Measurements from ENCODE around the gene MRPS5. TPM values are rescaled to one million over a fixed set of nuclear protein-coding genes. Genes with fewer than 3 reads are reported as not detected.
A peak's percentile ranks its signal among the peaks of the same experiment; 100 is the strongest.

Gene MRPS5
- 49.1 TPM for polyA plus RNA-seq (2013, experiment 1 of 2)
- polyA plus RNA-seq (2013, experiment 2 of 2): 49.1 TPM

DNA sequence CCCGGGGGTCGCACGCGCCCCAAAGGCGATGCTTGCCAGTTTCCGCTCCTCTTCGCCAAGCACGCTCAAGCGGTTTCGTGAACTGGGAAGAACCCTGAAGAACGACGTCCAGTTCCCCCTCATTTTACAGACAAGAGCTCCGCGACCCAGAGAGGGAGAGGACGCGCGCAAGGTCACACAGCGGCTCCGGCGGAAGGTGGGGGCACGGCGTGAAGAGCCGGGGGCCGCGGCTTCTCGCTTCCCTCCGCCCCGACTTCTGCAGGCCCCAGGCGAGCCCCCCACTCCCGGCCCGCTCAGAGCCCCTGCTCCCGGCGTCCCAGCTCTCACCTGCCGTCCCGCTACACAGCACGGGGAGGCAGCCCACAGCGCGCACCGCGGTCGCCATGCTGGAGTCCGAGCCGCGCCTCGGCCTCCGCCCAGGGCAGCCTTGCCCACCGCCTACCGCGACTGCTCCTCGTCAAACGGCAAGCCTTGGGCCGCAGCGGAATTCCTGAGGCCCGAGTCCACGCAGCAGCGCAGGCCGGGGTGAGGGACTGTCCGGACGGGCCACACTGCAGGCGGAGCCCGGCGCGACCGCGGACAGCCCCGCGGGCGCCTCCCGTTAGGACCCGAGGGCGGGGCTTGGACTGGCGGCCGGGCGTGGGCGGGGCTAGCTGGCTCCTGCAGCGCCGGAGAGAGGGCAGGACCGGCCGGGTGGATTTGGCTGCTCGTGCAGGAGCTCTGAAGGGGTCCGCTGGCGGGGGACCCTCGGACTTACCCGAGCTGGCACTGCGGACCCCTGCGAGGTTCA, at the start of gene MRPS5:
TSS of gene MRPS5 (minus strand) at position 402 of the 790 bp plus-strand sequence. CDS start at position 385, 17 bp downstream.
- peak within 1 kb of the TSS; percentile 100 for H3K9ac ChIP-seq (ENCODE audit: low read depth, low read length)
- H3K36me3 ChIP-seq (ENCODE audit: insufficient read depth, low read length): peaks cover 10% of the 10 kb centered on the region
- H3K4me1 ChIP-seq (ENCODE audit: insufficient read depth, low read length): peaks cover 4% of the 10 kb centered on the region; the same call in 1 of the 2 replicates
- H3K27me3 ChIP-seq (ENCODE audit: insufficient read depth, low read length): no peaks in the 10 kb centered on the region; the same call in 1 of the 2 replicates
- no peaks in the 10 kb centered on the region for H3K9me3 ChIP-seq (ENCODE audit: insufficient read depth, low read depth, low read length)
- under 1% methylated on average over 86 of the region's 86 CpGs for WGBS
- H3K4me3 ChIP-seq (ENCODE audit: low read length): peak within 1 kb of the TSS; percentile 100
- H3K27ac ChIP-seq (ENCODE audit: low read depth, low read length): peak within 1 kb of the TSS; percentile 98

DNA sequence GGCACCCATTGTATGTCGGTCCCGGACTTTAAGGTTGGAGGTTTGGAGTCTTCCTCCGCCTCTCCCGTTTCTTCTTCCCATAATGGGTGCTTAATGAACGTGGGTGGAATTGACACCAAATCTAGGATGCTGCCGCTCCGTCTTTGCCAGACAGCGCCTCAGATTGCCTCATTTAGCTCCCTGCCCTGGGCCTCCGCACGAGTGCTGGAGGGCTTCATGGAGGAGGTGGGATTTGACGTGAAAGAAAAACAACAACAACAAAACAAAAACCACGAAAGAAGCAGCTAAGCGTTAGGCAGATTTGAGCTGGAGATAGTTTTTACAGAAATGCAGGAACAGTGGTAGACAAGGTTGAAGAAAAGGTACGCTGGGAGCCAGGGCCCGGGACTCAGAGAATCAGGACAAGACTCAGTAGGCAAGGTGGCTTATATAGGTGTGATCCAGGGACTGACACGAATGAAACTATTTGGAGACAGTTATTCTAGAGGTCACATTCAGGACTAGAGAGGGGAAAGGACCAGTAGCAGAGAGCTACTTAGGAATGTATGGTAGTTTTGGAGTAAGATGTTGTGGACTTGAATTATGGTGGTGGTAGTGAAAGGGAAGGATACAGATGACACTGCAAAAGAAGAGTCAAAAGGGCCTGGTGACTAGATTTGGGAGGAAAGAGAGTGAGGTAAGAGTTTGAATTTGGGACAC, 44.6 kb upstream of the MRPS5 start:
- WGBS: 11% methylated on average over 15 of the region's 16 CpGs
- no peaks in the 10 kb centered on the region for H3K27me3 ChIP-seq (ENCODE audit: insufficient read depth, low read length)

DNA sequence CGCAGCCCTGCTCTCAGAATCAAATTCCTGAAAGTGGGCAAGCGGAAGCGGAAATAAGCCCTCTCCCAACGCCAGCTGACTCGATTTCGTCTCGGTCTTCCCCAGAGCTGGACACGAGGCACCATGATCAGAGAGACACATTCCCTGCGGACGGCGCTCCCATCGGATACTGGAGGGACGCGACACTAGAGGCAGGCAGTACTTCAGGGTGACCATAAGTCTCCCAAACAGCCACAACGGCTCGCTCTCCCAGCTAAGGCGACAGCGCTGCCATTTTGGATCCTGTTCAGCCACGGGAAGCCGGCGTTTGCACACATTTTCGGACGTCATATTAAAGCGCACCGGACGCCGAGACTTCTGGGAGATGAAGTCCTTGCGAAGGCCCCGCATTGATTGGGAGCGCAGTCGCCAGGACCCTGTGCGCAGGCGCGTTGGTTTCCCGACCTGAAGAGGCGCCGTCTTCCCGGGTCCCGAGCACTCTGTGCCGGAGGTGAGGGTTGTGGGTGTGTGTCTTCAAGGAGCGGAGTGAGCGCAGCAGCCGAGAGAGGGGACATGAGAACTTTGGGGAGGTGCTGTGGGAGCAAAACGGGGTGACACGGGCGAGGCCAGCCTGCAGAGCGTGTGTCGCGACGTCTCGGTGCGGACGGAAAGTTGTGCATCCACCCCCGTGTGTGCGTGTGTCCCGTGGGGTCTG, 43.9 kb upstream of the MRPS5 start, which contains the start of gene ZNF2:
TSS of gene ZNF2 (plus strand) at position 439 of the 694 bp plus-strand sequence. CDS start 10,418 bp downstream, outside the sequence.
- Histone ChIP-seq H3K27ac (ENCODE audit: low read depth, low read length) (peak within 1 kb of the TSS; percentile 88), H3K9ac (ENCODE audit: low read depth, low read length) (peak within 1 kb of the TSS; percentile 95), H3K4me1 (ENCODE audit: insufficient read depth, low read length) (peaks cover 7% of the 10 kb centered on the region; the same call in 1 of the 2 replicates), H3K36me3 (ENCODE audit: insufficient read depth, low read length) (no peaks in the 10 kb centered on the region), H3K4me3 (ENCODE audit: low read length) (peak within 1 kb of the TSS; percentile 96), H3K27me3 (ENCODE audit: insufficient read depth, low read length) (peaks cover under 1% of the 10 kb centered on the region; the same call in 1 of the 2 replicates), H3K9me3 (ENCODE audit: insufficient read depth, low read depth, low read length) (no peaks in the 10 kb centered on the region)
- under 1% methylated on average over 56 of the region's 56 CpGs for WGBS

More for the DNA sequence above, 44.6 kb upstream of the MRPS5 start:
- peak overlapping the region; percentile 71 for H3K9ac ChIP-seq (ENCODE audit: low read depth, low read length)
- H3K4me3 ChIP-seq (ENCODE audit: low read length): peak overlapping the region; percentile 96
- H3K9me3 ChIP-seq (ENCODE audit: insufficient read depth, low read depth, low read length): no peaks in the 10 kb centered on the region
- peaks cover 7% of the 10 kb centered on the region; the same call in 1 of the 2 replicates for H3K4me1 ChIP-seq (ENCODE audit: insufficient read depth, low read length)
- H3K27ac ChIP-seq (ENCODE audit: low read depth, low read length): no peak overlapping the region
- H3K36me3 ChIP-seq (ENCODE audit: insufficient read depth, low read length): no peaks in the 10 kb centered on the region

DNA sequence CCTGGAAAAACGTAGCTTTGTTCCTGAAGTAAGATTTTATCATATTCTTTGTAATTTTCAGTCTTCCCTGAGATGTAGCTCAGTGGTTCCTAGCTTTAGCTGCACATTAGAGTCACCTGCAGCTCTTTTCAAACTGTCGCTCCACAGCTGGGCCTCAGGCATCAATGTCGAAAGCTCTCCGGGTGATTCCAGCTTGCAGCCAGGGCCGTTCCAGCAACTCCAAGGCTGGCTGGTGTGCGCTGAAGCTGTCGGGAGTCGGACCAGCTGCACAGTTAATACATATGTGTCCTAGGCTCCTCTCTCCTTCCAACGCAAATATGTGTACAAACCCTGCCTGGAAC, 43.4 kb upstream of the MRPS5 start:
- H3K4me1 ChIP-seq (ENCODE audit: insufficient read depth, low read length): peaks cover 7% of the 10 kb centered on the region; the same call in 1 of the 2 replicates
- H3K9me3 ChIP-seq (ENCODE audit: insufficient read depth, low read depth, low read length): no peaks in the 10 kb centered on the region
- peak overlapping the region; percentile 95 for H3K9ac ChIP-seq (ENCODE audit: low read depth, low read length)
- peak overlapping the region; percentile 96 for H3K4me3 ChIP-seq (ENCODE audit: low read length)
- H3K27ac ChIP-seq (ENCODE audit: low read depth, low read length): peak overlapping the region; percentile 88
- H3K36me3 ChIP-seq (ENCODE audit: insufficient read depth, low read length): no peaks in the 10 kb centered on the region
- peaks cover 5% of the 10 kb centered on the region; the same call in 1 of the 2 replicates for H3K27me3 ChIP-seq (ENCODE audit: insufficient read depth, low read length)
- WGBS: 3% methylated on average over 9 of the region's 9 CpGs

DNA sequence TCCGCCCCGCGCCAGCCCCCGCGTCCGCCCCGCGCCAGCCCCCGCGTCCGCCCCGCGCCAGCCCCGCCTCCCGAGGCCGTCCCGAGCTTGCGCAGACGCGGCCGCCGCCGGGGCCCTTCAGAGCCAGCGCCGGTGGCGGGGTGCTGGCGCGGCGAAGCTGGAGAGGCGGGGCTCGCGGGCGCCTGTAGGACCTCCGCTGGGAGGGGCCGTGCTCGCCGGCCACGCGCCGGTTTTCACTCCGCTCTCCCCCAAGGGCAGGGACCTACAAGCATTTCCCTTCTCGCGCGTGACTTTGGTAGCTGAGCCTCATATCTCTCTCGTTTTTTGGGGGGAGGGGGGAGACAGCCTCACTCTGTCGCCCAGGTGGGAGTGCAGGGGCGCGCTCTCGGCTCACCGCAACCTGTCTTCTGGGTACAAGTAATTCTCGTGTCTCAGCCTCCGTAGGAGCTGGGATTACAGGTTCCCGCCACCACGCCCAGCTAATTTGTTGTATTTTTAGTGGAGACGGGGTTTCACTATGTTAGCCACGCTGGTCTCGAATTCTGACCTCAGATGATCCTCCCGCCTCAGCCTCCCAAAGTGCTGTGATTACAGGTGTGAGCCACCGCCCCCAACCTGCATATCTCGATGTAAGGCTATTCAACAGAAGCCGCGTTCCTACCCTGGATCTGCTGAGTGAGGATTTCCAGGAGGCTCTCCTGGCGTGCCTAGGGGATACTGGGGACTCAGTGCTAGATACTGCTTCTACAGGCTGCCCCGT, 38.3 kb upstream of the MRPS5 start, which contains the start of gene ZNF514:
TSS of gene ZNF514 (minus strand) at position 159 of the 760 bp plus-strand sequence. CDS start 6,595 bp downstream, outside the sequence.
- H3K27ac ChIP-seq (ENCODE audit: low read depth, low read length): no peak within 1 kb of the TSS
- H3K27me3 ChIP-seq (ENCODE audit: insufficient read depth, low read length): peaks cover 22% of the 10 kb centered on the region
- peaks cover 3% of the 10 kb centered on the region; the same call in 1 of the 2 replicates for H3K4me1 ChIP-seq (ENCODE audit: insufficient read depth, low read length)
- 9% methylated on average over 64 of the region's 64 CpGs for WGBS
- no peaks in the 10 kb centered on the region for H3K9me3 ChIP-seq (ENCODE audit: insufficient read depth, low read depth, low read length)
- peaks cover 17% of the 10 kb centered on the region for H3K36me3 ChIP-seq (ENCODE audit: insufficient read depth, low read length)
- peak within 1 kb of the TSS; percentile 76 for H3K9ac ChIP-seq (ENCODE audit: low read depth, low read length)
- peak within 1 kb of the TSS; percentile 97 for H3K4me3 ChIP-seq (ENCODE audit: low read length)

DNA sequence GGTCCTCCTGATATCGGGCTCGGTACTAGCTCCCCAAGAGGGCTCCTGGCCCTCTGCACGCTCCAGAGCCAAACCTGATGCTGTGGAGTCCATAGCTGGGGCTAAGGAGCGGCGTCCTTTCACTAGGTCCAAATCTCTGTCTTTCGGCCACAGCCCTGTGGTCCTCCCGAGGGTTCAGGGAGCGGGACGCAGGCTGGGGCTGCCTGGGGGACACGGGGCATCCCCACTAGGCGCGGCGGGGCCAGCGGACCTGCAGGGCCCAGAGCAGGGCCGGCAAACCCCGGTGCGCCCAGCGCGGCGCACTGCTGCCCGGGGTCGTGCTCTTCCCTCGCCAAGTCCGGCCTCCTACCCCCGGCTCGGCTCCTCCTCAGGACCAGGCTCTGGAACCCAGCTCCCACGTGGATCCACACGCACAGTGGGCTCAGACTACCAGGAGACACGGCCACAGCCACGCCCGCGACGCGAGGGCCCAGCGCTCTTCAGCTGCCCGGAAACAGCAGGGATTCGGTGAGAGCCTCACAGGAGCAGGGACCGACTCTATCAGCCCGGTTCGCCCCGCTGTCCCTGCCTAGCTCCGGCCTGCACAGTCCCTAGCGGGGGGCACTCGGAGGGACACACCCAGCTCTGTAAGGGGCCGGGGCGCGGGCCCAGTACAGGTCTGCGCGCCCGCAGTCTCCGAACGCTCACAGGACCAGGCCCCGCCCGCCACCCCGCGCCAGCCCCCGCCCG, 37.4 kb upstream of the MRPS5 start:
- Histone ChIP-seq H3K9me3 (ENCODE audit: insufficient read depth, low read depth, low read length) (peaks cover 4% of the 10 kb centered on the region; the same call in 1 of the 2 replicates), H3K27ac (ENCODE audit: low read depth, low read length) (no peak overlapping the region), H3K4me1 (ENCODE audit: insufficient read depth, low read length) (no peaks in the 10 kb centered on the region), H3K27me3 (ENCODE audit: insufficient read depth, low read length) (peaks cover 22% of the 10 kb centered on the region), H3K36me3 (ENCODE audit: insufficient read depth, low read length) (peaks cover 24% of the 10 kb centered on the region), H3K9ac (ENCODE audit: low read depth, low read length) (peak overlapping the region; percentile 76), H3K4me3 (ENCODE audit: low read length) (peak overlapping the region; percentile 97)
- 5% methylated on average over 53 of the region's 58 CpGs for WGBS

DNA sequence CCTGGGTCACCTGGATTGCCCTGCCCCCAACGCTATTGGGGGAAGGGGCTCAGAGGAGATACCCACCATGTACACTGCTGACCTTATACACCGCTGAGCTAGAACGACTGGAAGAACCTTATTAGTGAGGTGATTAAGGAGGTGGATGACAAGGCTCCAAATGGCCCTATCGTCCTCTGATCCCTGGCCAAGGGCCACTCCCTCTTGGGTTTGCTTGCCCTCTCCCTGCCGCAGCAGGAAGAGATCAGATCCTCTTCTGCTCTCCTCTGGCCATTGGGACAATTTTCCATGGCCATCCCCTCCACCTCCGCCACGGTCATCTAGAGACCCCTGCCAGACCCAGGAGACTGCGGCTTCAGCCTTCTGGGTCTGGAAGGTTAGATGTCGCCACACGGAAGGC, 36.8 kb upstream of the MRPS5 start:
- WGBS: 81% methylated on average over 10 of the region's 10 CpGs
- Histone ChIP-seq H3K9me3 (ENCODE audit: insufficient read depth, low read depth, low read length) (peaks cover 9% of the 10 kb centered on the region; the same call in 1 of the 2 replicates), H3K27me3 (ENCODE audit: insufficient read depth, low read length) (peaks cover 22% of the 10 kb centered on the region), H3K9ac (ENCODE audit: low read depth, low read length) (no peak overlapping the region), H3K27ac (ENCODE audit: low read depth, low read length) (no peak overlapping the region), H3K36me3 (ENCODE audit: insufficient read depth, low read length) (peaks cover 27% of the 10 kb centered on the region), H3K4me1 (ENCODE audit: insufficient read depth, low read length) (no peaks in the 10 kb centered on the region), H3K4me3 (ENCODE audit: low read length) (peak overlapping the region; percentile 97)

DNA sequence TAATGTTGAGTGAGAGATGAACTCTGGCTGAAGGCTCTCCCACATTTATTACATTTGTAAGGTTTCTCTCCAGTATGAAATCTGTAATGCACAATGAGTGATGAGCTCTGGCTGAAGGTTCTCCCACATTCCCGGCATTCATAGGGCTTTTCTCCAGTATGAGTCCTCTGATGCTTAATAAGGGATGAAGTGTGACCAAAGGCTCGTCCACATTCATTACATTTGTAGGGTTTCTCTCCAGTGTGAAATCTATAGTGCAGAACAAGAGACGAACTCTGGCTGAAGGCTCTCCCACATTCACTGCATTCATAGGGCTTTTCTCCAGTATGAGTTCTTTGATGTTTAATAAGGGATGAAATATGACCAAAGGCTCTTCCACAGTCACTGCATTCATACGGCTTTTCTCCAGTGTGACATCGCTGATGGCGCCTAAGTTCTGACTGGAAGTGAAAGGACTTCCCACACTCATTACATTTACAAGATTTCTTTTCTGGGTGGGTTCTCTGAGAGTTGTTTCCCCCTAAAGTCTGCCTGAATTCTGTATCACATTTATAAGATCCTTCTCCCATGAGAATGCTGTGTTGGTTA, 27.9 kb upstream of the MRPS5 start:
- Histone ChIP-seq H3K36me3 (ENCODE audit: insufficient read depth, low read length) (peaks cover 66% of the 10 kb centered on the region), H3K9ac (ENCODE audit: low read depth, low read length) (no peak overlapping the region), H3K27me3 (ENCODE audit: insufficient read depth, low read length) (no peaks in the 10 kb centered on the region), H3K9me3 (ENCODE audit: insufficient read depth, low read depth, low read length) (peaks cover 95% of the 10 kb centered on the region), H3K4me1 (ENCODE audit: insufficient read depth, low read length) (no peaks in the 10 kb centered on the region), H3K27ac (ENCODE audit: low read depth, low read length) (no peak overlapping the region), H3K4me3 (ENCODE audit: low read length) (no peak overlapping the region)
- 89% methylated on average over 6 of the region's 6 CpGs for WGBS

DNA sequence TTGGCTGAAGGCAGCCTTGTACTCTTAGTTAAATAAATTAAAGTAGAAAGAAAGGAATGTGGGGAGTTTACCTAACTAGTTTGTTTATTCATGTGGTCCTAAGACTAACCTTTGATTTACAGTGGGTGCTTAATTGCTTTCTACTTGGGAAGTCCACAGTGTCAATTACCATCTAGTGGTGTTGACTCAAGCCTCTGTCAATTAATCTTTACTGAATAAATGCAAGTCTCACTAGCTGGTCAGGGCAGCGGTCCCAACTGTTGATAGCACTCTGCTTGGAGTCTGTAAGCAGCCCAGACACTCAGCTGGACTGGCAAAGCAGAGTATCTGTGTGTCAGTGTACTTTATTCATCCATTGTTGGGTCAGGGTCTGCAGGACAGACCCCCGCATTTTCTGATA, 22.2 kb upstream of the MRPS5 start:
- no peak overlapping the region for H3K4me3 ChIP-seq (ENCODE audit: low read length)
- H3K9ac ChIP-seq (ENCODE audit: low read depth, low read length): no peak overlapping the region
- H3K9me3 ChIP-seq (ENCODE audit: insufficient read depth, low read depth, low read length): peaks cover 77% of the 10 kb centered on the region
- no peaks in the 10 kb centered on the region for H3K4me1 ChIP-seq (ENCODE audit: insufficient read depth, low read length)
- H3K27me3 ChIP-seq (ENCODE audit: insufficient read depth, low read length): no peaks in the 10 kb centered on the region
- WGBS: 95% methylated on average over 2 of the region's 2 CpGs
- H3K36me3 ChIP-seq (ENCODE audit: insufficient read depth, low read length): peaks cover 15% of the 10 kb centered on the region
- H3K27ac ChIP-seq (ENCODE audit: low read depth, low read length): no peak overlapping the region
